Cardiac muscle cell (in vitro differentiated cells and primary cell): ENCODE results near the gene GSTA4. TPM values are rescaled to one million over a fixed set of nuclear protein-coding genes. Genes with fewer than 3 reads are reported as not detected.

Experiments
- DNase-seq, 2 donors: peaks; one replicate each; pipeline versions ENCODE4 v3.0.0 to v3.0.0-alpha.2; 2010 to 2017; ENCODE audit warnings: low read depth in 1 of 2, low spot score in 1 of 2
- H3K27ac ChIP-seq: fragments of 200-600 bp; sonication (generic); 2 replicates; pipeline ENCODE4 v1.5.1; 2016
- H3K27me3 ChIP-seq: fragments of 200-600 bp; sonication (generic); 2 replicates; pipeline ENCODE4 v1.6.0; 2016; ENCODE audit warnings: control low read depth
- H3K36me3 ChIP-seq: fragments of 200-600 bp; sonication (generic); 2 replicates; pipeline ENCODE4 v1.5.1; 2016; ENCODE audit warnings: control low read depth
- H3K4me1 ChIP-seq: fragments of 200-600 bp; sonication (generic); 2 replicates; pipeline ENCODE4 v1.8.1; 2017; ENCODE audit warnings: low read depth, mild to moderate bottlenecking, mixed run types
- H3K4me3 ChIP-seq: fragments of 200-600 bp; sonication (generic); 2 replicates; pipeline ENCODE4 v1.5.1; 2016; ENCODE audit warnings: mild to moderate bottlenecking
- H3K9me3 ChIP-seq: fragments of 200-600 bp; sonication (generic); 2 replicates; pipeline ENCODE4 v1.5.1; 2017; ENCODE audit warnings: low read depth, mild to moderate bottlenecking, control low read depth
- polyA plus RNA-seq: library from polyadenylated mRNA; unstranded; fragments of >200 nt; fragmentation: Nextera tagmentation; extraction: Ambion mirVana; gene quantifications from 2 replicates; pipeline ENCODE4 v1.2.1, GENCODE V29; 2016
- total RNA-seq: library from RNA; depleted of rRNA; stranded (reverse); fragments of >200 nt; gene quantifications from 2 replicates; pipeline ENCODE4 v1.2.3, GENCODE V29; 2016
- TF ChIP-seq, protein P1 (sequence below): IDR thresholded peaks from 2 replicates; pipeline ENCODE4 v1.5.1; 2012; ENCODE audit warnings: low read depth, mild to moderate bottlenecking, low read length

GSTA4 gene
- total and polyA plus RNA-seq, 2 experiments from 2014 or later = 64.5 to 91.1 TPM

DNA sequence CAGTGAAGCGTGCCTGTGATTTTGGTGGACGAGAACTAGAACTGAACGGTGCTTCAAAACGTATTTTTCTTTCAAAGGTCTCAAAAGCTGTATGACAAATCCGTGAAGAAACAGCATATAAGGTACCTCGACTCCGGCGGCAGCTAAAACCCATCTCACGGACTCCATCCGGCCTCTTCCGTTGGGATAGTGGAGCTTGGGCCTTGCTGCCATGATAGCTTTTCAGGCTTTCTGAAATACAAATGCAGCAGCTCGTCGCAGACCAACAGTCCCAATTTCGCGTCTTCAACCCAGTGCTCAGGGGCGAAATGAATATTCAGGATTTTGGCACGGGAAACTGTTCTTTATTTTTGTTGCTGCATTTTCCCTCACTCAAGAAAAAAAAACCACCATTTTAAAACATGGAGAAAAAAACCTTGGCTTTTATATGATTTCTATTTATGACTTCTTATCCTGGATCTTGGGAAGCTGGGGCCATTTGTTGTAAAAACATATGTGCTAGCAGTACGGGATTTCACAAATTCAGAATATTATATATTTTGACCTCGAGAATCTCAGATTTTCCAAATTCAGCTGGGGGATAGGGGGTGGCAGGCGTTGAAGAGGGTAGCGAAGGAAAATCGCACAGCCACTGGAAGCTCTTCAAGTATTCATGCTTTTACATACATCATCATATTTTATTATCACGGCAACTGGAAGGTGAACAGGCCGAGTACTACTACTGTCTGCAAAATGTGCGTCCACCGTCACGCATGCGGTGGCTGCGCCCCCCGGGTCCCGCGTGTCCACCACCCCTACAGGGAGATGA is 849 bp downstream of the GSTA4 start:
- H3K27me3 ChIP-seq = no peaks in the 10 kb centered on the region
- peak; percentile 35 to 55 for DNase-seq
- H3K4me3 ChIP-seq = peak overlapping the region; percentile 72
- TF ChIP-seq, protein P1, sequence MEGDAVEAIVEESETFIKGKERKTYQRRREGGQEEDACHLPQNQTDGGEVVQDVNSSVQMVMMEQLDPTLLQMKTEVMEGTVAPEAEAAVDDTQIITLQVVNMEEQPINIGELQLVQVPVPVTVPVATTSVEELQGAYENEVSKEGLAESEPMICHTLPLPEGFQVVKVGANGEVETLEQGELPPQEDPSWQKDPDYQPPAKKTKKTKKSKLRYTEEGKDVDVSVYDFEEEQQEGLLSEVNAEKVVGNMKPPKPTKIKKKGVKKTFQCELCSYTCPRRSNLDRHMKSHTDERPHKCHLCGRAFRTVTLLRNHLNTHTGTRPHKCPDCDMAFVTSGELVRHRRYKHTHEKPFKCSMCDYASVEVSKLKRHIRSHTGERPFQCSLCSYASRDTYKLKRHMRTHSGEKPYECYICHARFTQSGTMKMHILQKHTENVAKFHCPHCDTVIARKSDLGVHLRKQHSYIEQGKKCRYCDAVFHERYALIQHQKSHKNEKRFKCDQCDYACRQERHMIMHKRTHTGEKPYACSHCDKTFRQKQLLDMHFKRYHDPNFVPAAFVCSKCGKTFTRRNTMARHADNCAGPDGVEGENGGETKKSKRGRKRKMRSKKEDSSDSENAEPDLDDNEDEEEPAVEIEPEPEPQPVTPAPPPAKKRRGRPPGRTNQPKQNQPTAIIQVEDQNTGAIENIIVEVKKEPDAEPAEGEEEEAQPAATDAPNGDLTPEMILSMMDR = no peak
- H3K9me3 ChIP-seq = no peaks in the 10 kb centered on the region
- peaks cover 8% of the 10 kb centered on the region for H3K4me1 ChIP-seq
- H3K27ac ChIP-seq = peak overlapping the region; percentile 99
- H3K36me3 ChIP-seq = no peaks in the 10 kb centered on the region

DNA sequence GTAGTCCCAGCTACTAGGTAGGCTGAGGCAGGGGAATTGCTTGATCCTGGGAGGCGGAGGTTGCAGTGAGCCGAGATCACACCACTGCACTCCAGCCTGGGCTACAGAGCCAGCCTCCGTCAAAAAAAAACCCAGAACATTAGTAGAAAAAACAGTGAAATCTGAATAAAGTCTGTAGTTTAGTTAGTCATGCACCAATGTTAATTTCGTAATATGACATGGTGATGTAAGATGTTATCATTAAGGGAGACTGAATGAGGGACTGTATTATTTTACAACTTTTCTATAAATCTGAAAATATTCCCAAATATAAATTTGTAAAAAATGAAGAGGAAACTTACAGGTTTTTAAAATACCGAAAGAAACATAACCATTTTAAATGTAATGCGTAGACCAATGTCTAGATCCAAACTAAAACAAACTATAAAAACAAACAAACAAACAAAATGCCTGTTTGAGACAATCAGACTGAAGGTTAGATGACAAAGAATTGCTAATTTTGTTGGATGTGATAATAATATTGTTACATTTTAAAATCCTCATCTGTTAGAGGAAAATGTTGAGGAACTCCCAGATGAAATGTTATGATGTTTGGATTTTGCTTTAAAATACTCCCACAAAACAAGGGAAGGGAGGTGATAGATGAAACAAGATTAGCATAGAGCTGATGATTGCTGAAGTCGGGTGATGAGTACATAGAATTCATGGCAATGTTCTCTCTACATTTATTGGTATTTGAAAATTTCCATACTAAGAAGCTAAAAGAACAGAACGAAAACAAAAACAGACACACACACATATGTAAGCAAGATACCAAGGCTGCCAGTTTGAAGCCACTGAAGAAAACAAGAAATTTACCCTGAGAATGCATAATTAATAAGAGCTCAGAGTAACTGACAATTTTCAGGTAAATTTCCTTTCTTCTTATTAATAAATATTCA is 1.8 kb downstream of the GSTA4 start:
- TF ChIP-seq, protein P1 = no peak
- Histone ChIP-seq H3K36me3 (peaks cover 3% of the 10 kb centered on the region), H3K4me3 (peak overlapping the region; percentile 72), H3K27me3 (no peaks in the 10 kb centered on the region), H3K4me1 (peaks cover 8% of the 10 kb centered on the region), H3K9me3 (no peaks in the 10 kb centered on the region), H3K27ac (peak overlapping the region; percentile 99)
- peak in 1 of 2 donors; percentile 76 for DNase-seq

DNA sequence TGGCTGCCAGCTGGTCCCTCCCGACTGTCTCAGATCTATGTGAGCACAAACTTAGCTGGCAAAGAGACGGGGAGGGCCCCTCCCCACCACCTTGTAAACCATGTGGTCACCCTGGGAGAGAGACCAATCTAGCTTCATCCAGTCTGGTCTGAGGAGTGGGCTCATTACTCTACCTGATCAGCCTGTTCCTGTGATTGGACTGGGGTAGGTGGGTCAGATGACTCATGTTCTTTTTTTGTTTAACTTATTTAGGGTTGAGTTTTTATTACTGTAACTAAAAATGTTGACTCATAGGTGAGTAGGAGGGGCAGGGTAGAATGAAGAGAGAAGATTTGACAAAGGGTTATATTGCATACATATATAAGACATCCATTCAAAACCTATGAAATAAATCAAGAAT is 4.7 kb downstream of the GSTA4 start:
- Histone ChIP-seq H3K27me3 (no peaks in the 10 kb centered on the region), H3K36me3 (peaks cover 3% of the 10 kb centered on the region), H3K27ac (no peak overlapping the region), H3K4me1 (peaks cover 8% of the 10 kb centered on the region), H3K4me3 (no peak overlapping the region), H3K9me3 (no peaks in the 10 kb centered on the region)
- TF ChIP-seq, protein P1 = no peak
- DNase-seq = no peak

DNA sequence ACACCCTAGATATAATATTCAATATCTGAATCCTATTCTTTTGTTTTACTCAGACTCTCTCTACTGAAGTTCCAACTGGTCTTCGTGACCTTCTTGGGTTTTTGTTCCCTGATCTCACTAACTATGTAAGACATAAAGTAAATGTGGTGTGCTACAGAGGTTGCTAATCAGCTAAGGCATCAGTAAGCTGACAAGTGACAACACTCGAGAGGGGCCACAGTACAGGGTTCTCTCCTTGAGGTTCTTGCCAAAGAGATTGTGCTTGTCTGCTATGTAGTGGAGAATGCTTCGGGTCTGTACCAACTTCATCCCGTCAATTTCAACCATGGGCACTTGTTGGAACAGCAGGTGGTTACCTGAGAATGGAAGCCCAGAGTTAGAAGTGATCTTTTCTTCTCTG is 9.9 kb downstream of the GSTA4 start:
- no peak for DNase-seq
- no peak overlapping the region for H3K27ac ChIP-seq
- H3K4me1 ChIP-seq = no peaks in the 10 kb centered on the region
- H3K36me3 ChIP-seq = peaks cover 16% of the 10 kb centered on the region
- H3K4me3 ChIP-seq = no peak overlapping the region
- H3K9me3 ChIP-seq = no peaks in the 10 kb centered on the region
- TF ChIP-seq, protein P1 = no peak
- no peaks in the 10 kb centered on the region for H3K27me3 ChIP-seq

DNA sequence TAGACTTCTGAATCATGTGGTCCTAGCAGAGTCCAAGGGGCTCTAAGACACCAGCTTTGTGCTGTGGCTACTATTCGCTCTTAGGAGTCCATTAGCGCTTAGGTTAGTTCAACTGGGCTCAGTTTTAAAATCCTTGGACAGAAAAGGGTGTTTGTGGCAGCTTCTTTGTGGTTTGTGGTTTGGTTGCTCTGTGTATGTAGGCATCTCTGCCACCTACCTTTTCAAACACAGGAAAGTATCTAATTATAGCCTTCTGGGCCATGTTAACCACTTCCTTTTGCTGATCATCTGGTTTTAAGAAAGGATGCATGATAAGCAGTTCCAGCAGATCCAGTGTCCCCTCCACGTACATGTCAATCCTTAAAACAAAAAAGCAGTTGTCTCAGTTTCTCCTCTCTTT is 10.8 kb downstream of the GSTA4 start:
- H3K4me3 ChIP-seq = no peak overlapping the region
- TF ChIP-seq, protein P1 = no peak
- no peak overlapping the region for H3K27ac ChIP-seq
- no peak for DNase-seq
- H3K9me3 ChIP-seq = no peaks in the 10 kb centered on the region
- peaks cover 16% of the 10 kb centered on the region for H3K36me3 ChIP-seq
- H3K27me3 ChIP-seq = no peaks in the 10 kb centered on the region
- H3K4me1 ChIP-seq = no peaks in the 10 kb centered on the region
